Upper lobe of left lung (tissue), 4 donors: Measurements from ENCODE around the gene PRSS3.
"Not testable (repeated sequence)": the region's sequence is repeated elsewhere in the genome, so short reads cannot be mapped to it uniquely, and the experiment has no call there.

Experiments used
- CTCF ChIP-seq, 6 experiments: fragments of 450-650 bp in 4 of 6; fragments of 200-600 bp in 2 of 6; sonication (generic) in 2 of 6; IDR thresholded peaks; one replicate each; pipeline ENCODE4 v1.5.1; 2016 to 2019; ENCODE audit warnings: antibody characterized with exemption in 6 of 6
- POLR2A ChIP-seq, 4 donors: fragments of 450-650 bp; IDR thresholded peaks; one replicate each; pipeline ENCODE4 v1.5.1; 2016 to 2017; ENCODE audit warnings: antibody characterized with exemption in 4 of 4, mild to moderate bottlenecking in 2 of 4

GRCh38 chr9:33752789-33753188, 42.6 kb upstream of the PRSS3 start:
- not testable (repeated sequence) for TF ChIP-seq CTCF, POLR2A (IDR thresholded peaks at IDR 0.05)
